IMR-90 (cell line): ENCODE data around the gene ELFN2.

Experiments used
- BHLHE40 ChIP-seq: fragments of 150-350 bp; IDR thresholded peaks from 2 replicates; pipeline ENCODE4 v1.6.1; 2016; ENCODE audit warnings: mild to moderate bottlenecking, low read depth, low read length
- CTCF ChIP-seq: conservative IDR thresholded peaks from 2 replicates; pipeline ENCODE4 v1.5.1; 2012; ENCODE audit warnings: mild to moderate bottlenecking, low read depth, low read length, improper control_type of control experiment
- MXI1 ChIP-seq: IDR thresholded peaks from 2 replicates; pipeline ENCODE4 v1.6.1; 2012; ENCODE audit warnings: low read depth, mild to moderate bottlenecking, low read length, moderate library complexity, borderline replicate concordance
- NFE2L2 ChIP-seq: fragments of 150-350 bp; IDR thresholded peaks from 2 replicates; pipeline ENCODE4 v1.6.1; 2016; ENCODE audit warnings: low read depth, mild to moderate bottlenecking, low read length
- POLR2A ChIP-seq: IDR thresholded peaks from 2 replicates; pipeline ENCODE4 v1.6.1; 2012; ENCODE audit warnings: mild to moderate bottlenecking, low read depth, low read length
- RAD21 ChIP-seq: IDR thresholded peaks from 2 replicates; pipeline ENCODE4 v1.6.1; 2012; ENCODE audit warnings: low read length, improper control_type of control experiment
- RFX5 ChIP-seq: IDR thresholded peaks from 2 replicates; pipeline ENCODE4 v1.8.0; 2012; ENCODE audit warnings: low read depth, mild to moderate bottlenecking, low read length, moderate library complexity
- SMC3 ChIP-seq: fragments of 150-350 bp; IDR thresholded peaks from 2 replicates; pipeline ENCODE4 v1.6.1; 2016; ENCODE audit warnings: low read depth, mild to moderate bottlenecking, antibody characterized with exemption, low read length, moderate library complexity
- USF2 ChIP-seq: fragments of 150-350 bp; IDR thresholded peaks from 2 replicates; pipeline ENCODE4 v1.6.1; 2017; ENCODE audit warnings: mild to moderate bottlenecking, antibody characterized with exemption, low read length, low read depth

- TF ChIP-seq POLR2A, result no peak
- no peak for TF ChIP-seq CTCF
- TF ChIP-seq RFX5, result no peak
- TF ChIP-seq BHLHE40, result no peak
- TF ChIP-seq RAD21, result no peak
- TF ChIP-seq SMC3, result no peak
- no peak for TF ChIP-seq MXI1
- no peak for TF ChIP-seq NFE2L2
- no peak for TF ChIP-seq USF2
Observed at GRCh38 chr22:37401401-37402183, 25.7 kb downstream of the ELFN2 start.
